SK-N-MC (cell line): Measurements from ENCODE around the gene ANKRD17.

Experiments
- EZH2 ChIP-seq: fragments of 200-600 bp; sonication (generic); IDR thresholded peaks from one replicate; pipeline ENCODE4 v1.6.1; 2017; ENCODE audit warnings: antibody characterized with exemption
- FOXP2 ChIP-seq: optimal IDR thresholded peaks from 2 replicates; pipeline ENCODE3; 2011; ENCODE audit warnings: mild to moderate bottlenecking, moderate library complexity; ENCODE audit not compliant: insufficient read depth; ENCODE audit errors: extremely low read length, control extremely low read depth
- POLR2AphosphoS5 ChIP-seq: IDR thresholded peaks from 2 replicates; pipeline ENCODE4 v1.6.1; 2012; ENCODE audit warnings: mild to moderate bottlenecking, low read depth, low read length, borderline replicate concordance

- TF ChIP-seq POLR2AphosphoS5 (no peak), EZH2 (no peak), FOXP2 (no peak)
Measured at GRCh38 chr4:73257234-73257633, 1.4 kb downstream of the ANKRD17 start.
